Stimulated activated CD4-positive, alpha-beta T cell treated with anti-CD3 and anti-CD28 coated beads, Interleukin-15, amount 100 ng/mL, for 1 hour (primary cell): Measurements from ENCODE around the gene LAMC3.

Source experiments
- DNase-seq, 2 donors: peaks; one replicate each; pipeline ENCODE4 v3.0.0-alpha.2; 2020; ENCODE audit warnings: low read depth in 1 of 2, low spot score in 1 of 2

Gene LAMC3

DNA sequence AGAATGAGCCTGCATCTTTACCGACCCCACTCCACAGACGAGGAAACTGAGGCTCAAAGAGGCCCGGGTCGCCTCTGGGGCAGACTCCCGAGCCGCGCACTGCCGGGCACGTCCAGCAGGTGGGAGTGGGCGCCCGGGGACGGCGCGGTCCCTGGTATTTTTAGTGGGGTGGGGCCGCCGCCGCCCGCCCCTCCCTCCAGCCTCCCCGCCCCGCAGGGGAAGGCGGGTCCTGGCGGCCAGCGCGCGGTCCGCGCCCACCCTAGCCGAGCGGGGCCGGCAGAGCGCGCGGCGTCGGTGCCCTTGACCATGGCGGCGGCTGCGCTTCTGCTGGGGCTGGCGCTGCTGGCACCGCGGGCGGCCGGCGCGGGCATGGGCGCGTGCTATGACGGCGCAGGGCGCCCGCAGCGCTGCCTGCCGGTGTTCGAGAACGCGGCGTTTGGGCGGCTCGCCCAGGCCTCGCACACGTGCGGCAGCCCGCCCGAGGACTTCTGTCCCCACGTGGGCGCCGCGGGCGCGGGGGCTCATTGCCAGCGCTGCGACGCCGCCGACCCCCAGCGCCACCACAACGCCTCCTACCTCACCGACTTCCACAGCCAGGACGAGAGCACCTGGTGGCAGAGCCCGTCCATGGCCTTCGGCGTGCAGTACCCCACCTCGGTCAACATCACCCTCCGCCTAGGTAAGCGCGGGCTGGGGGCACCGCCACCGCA lies at the start of gene LAMC3:
Gene LAMC3 (plus strand): TSS at position 266 of the 710 bp plus-strand sequence. CDS start 41 bp downstream, at position 307.
- no peak for DNase-seq

DNA sequence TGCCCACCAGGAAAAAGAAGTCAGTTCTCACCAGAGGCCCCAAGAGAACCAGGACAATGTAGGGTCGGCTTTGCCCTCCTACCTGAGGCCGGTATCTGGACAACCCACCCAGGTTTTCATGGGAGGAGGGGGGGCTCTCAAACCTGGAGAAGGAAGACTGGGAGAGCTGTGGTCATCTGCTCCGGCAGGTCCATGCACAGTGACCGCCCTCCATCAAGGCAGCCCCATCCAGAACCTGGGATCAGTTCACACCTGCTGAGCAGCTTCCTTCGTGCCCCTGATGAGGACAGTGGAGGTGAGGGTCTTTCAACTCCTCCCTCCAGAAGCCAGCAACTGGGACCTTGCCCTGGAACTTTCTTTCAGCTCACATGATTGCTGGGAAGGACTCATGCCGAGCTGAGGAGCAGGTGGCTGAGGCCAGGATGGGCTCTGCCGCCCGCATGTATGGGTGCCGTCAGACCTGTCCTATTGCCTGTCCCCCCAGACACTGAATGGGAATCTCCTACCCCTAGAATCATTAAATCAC lies 49.1 kb upstream of the LAMC3 start:
- DNase-seq, result no peak

DNA sequence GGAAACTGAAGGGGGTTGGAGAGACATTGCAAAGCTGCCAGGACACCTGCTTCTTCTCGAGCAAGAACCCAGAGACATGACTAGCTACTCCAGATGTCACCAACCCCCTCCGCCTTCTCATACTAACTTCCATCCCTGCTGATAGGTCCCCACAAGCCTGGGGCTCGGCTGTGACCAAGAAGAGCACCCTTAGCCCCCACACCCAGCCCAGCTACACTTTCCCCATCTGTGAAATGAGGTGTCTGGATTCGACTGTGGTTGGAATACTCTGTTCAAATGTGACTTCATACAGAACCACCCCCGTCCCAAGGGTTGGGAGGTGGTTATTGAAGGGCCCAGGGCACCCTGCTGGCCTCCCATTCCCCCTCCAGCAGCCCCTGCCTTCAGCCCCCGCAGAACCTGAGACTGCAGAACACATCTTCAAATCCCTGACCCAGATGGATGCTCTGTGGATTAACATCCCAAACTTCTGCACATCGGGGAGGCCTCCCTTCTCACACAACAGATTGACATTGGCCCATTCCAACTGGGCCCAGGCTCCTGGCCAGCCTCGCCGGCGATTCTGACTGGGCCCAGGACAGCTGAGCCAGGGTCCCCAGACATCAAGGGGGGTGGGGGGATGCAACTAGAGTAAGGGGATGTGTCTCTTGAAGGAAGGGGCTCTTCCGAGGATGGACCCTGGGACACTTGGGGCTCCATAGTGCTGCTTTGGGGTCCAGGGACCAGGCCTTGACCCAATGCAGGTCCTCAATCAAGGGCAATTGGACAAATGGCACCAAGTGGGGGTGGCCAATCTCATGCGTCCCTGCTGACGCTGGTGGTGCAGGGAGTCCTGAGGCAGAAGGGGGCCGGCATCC lies 48.2 kb upstream of the LAMC3 start:
- no peak for DNase-seq

DNA sequence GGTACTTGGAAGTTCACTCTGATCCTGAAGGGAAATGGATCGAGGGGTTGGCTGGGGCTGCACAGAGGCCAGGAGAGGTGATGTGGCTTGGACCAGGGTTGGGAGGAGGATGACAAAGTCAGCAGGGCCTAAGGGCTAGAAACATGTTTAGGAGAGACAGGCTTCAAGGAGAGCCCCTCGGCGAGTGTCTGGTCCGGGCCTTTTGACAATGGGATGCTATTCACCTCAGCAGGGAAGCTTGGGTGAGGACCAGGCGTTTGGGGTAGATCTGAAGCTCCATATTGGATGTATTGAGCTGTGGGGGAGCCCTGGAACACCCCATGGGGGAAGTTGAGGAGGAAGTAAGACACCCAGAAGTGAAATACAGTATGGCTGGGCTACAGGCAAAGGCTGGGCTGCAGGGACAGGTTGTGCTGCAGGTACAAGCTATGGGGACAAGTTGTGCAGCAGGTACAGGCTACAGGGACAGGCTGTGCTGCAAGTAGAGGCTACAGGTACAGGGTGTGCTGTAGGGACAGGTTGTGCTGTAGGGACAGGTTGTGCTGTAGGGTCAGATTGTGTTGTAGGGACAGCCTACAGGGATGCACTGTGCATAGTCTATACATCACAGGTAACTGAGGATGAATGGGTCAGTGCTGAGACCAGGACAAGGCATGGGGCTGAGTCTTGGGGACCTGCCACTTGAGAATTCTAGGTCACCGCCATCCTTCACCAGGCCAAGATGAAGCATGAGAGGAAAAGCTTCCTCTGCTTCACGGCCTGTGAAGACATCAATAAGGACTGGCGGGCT lies 47.3 kb upstream of the LAMC3 start:
- no peak for DNase-seq

DNA sequence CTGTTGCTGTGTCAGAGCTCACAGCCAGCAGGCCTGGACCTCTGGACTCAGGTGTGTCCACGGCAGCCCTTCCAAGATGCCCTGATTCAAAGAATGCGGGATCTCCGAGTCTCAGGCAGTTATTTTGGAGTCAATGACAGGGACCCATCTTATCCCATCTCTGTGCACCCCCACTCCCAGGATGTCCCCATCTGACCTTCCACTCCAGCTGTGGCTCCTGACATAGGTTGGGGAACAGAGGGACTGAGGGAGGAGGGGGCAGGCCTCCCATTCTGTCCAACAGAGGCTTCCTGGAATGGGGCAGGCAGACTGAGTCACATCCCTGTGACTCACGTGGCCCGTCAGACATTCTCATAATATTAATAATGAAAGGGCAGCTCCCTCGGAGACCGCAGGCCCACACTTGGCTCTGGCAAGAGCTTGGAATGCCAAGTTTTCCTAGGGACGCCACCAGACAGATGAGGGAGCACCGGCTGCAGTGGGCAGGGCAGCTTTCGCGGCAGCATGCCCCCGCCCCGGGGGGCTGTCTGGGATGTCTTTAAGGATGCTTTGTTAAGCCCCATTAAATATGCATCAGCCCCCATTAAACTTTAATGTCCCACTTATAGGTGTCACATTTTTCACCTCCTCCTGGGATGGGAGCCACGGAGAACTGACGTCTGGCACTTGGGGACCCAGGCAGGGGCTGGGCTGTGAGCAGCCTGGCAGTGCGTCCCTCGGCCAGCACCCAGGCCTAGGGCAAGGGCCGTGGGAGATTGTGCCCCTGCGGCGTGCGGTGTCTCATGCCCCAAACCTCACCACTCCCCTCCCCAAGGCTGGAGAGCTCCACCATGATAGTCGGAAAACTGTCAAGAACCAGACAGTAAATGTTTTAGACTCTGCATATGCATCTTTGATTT lies 46.3 kb upstream of the LAMC3 start:
- no peak for DNase-seq

DNA sequence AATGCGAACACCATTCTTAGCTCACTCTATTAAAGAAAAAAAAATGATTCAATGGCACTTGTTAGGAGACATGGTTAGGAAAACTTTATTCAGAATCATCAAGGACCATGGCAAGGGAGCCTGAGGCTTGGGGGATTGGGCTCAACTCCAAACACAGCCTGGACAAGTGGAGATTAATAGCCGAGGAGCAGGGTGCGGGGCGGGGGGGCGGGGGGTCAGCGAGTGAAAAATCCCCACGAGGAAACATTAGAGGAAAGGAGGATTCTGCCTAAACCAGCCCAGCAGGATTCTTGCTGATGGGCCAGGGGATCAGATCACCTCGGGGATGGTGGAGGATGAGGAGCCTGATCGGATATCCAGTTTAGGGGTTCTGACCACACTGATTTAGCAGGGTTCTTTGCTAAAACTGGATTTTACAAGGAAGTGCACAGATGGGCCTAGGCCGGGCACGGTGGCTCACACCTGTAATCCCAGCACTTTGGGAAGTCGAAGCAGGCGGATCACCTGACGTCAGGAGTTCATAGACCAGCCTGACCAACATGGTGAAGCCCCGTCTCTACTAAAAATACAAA lies 45.6 kb upstream of the LAMC3 start:
- DNase-seq, result no peak

DNA sequence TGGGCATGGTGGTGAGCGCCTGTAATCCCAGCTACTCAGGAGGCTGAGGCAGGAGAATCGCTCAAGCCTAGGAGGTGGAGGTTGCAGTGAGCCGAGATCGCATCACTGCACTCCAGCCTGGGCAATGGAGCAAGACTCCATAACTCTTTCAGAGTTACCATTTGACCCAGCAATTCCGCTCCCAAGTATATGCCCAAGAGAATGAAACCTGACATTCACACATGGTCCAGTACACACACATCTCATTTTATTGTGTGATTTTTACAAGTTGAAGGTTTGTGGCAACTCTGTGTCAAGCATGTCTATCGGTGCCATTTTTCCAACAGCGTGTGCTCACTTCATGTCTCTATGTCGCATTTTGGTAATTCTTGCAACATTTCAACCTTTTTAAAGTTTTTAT lies 45.1 kb upstream of the LAMC3 start:
- DNase-seq, result no peak

DNA sequence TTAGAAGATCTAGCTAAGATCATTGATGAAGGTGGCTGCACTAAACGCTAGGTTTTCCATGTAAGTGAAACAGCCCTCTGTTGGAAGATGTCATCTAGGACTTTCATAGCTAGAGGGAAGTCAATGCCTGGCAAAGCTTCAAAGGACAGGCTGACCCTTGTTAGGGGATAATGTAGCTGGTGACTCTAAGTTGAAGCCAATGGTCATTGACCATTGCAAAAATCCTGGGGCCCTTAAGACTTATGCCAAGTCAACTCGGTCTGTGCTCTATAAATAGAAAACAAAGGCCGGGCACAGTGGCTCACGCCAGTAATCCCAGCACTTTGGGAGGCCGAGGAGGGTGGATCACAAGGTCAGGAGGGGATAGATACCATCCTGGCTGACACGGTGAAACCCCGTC lies 43.3 kb upstream of the LAMC3 start:
- no peak for DNase-seq

DNA sequence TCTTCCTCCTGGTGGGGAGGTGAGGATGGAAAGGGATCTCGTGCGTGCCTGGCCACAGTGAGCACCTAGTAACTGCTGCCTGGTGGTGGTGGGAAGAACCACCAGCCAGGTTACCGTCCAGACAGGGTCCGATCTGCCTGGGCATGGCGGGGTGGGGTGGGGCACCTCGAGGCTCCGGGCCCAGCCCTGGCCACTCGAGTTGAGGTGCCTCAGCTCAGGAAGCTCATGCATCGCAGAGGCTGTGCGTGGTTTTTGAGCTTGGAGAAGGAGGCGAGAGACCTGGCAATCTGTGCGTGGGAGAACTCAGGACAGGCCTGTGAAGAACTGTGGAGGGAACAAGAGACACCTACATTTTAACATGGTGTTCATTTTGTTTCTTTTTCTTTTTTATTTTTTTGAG lies 38.9 kb upstream of the LAMC3 start:
- no peak for DNase-seq

DNA sequence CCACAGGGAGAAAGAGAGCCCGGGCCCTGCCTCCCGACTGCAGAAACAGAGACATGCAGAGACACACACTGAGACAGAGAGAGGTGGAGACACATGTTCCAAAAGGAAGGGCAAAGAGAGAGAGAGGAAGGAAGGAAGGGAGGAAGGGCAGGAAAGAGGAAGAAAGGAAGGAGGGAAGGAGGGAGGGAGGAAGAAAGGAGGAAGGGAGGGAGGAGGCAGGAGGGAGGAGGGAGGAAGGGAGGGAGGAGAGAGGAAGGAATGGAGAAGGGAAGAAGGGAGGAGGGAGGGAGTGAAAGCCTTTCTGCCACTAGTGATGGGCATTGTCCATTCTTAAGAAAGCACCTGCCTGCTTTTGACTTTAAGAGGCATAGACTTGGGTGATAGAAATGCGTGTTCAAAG lies 38.1 kb upstream of the LAMC3 start:
- DNase-seq, result no peak

DNA sequence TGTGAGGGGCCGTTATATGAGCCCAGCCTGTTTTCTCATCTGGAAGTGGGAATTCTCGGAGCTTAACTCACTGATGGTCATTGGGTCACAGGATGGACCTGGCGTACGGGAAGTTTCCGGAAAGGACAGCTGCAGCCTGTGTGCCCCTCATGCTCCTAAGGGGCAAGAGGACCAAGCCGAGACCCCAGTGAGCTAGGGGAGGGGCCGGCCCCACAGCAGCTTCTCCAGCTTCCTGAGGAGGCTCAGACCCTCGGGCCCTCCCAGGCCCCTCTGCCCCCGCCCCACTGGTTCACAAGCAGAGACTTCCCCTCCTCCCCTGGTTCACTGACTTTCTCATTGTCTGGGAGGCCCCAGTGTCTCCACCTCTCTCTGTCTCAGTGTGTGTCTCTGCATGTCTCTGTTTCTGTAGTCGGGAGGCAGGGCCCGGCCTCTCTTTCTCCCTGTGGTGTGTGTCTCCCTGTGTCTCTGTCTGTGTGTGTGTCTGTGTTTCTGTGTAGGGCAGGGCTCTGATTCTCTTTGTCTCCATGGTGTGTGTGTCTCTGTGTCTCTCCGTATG lies 37.6 kb upstream of the LAMC3 start:
- DNase-seq, result no peak

DNA sequence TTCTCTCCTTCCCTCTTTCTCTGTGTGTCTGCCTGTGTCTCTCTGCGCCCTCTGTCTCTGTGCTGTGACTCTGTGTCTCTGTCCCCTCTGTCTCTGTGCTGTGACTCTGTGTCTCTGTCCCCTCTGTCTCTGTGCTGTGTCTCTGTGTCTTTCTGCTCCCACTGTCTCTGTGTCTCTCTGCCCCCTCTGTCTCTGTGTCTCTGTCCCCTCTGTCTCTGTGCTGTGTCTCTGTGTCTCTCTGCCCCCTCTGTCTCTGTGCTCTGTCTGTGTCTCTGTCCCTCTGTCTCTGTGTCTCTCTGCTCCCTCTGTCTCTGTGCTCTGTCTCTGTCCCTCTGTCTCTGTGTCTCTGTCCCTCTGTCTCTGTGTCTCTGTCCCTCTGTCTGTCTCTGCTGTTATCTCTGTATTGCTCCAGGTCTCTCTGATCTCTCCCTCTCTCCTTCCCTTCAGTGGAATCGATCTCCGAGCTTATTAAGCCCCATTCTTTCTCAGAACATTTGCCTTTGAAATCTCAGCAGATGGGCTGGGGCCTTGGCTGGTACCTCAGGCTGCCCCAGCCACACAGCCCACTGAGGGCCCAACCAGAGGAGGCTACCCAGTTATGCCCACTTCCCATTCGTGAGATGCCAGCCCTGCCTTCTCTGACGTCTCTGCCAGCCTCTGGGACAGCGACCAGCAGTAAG lies 36.6 kb upstream of the LAMC3 start:
- no peak for DNase-seq

DNA sequence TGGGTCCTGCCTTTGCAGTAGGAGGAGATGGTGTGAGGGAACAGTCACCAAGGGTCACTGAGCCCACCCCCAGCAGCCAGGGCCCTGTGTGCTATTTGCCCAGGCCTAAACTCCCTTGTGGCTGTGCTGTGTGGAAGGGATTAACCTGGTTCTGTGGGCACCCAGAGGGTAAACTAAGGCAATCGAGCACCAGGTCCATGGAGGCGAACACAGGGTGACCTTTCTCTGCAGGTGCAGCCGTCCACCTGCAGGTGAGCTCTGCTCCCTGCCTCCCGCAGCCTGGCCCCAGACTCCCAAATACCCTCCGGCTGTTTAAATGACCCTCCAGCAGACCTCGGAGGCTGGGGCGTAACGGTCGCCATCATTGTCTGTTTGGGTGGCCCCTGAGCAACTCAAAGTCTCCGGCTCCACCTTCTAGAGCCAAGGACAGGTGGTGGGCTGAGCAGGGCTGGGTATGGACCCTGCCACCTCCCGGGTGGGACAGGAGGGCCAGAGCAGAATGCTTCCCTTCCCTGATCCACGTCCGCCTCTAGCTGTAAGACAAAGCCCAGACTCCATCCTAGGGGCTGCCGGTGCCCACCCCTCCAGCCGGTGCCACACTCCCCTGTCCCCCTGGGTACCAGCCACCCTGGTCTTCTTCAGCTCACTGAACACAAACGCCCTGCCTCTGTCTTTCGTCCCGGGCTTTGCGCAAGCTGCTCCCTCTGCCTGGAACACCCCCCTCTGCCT lies 35.9 kb upstream of the LAMC3 start:
- no peak for DNase-seq

DNA sequence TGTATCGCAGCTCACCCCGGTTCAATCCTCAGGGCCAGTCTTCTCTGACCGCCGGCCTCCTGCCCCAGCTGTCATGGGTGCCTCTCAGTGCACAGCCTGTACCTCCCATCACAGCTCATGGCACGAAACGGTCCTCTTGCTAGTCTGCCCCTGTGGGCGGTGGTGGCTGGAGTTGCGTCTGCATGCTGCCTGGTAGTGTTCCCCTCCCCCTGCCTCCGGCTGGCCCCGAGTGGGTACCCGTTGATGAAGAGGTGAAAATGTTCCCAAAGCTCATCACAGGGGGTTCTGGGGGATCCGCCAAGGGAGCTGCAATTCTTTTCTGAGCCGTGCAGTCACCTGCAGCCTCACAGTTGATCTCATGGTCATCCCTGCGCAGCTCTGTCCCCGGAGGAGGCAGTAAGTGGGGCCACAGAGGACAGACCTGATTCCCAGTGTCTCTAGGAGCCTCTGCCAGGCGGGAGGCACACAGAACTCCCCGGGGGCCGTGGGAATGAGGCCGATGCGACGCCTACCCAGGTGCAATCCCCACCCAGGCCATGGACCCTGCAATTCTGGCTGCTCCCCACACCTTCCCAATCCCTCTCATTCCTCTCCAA lies 35.2 kb upstream of the LAMC3 start:
- no peak for DNase-seq

DNA sequence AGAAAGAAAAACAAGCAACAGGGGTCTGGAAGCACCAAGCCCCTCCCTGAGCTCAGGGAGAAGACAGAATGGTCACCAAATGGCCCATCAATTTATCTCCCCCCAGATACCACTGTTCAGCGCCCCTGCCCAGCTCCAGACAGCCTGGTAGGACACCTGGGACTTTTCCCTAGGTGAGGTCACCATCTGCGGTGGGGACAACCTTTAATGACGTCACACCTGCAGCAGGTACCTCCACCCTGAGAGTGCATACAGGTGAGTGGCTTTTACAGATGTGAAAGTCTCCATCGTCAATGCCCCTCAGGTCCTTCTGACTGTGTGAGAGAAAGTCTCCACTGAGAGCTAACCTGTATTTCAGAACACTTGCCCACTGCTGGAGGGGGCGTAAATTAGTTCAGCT lies 34.3 kb upstream of the LAMC3 start:
- DNase-seq, result no peak

DNA sequence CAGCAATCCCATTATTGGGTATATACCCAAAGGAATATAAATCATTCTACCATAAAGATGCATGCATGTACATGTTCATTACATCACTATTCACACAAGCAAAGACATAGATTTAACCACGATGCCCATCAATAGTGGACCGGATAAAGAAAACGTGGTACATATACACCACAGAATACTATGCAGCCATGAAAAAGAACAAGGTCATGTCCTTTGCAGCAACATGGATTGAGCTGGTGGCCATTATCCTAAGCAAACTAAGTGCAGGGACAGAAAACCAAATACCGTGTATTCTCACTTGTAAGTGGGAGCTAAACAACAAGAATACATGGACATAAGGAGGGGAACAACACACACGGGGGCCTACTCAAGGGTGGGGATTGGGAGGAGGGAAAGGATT lies 33.8 kb upstream of the LAMC3 start:
- DNase-seq, result no peak

DNA sequence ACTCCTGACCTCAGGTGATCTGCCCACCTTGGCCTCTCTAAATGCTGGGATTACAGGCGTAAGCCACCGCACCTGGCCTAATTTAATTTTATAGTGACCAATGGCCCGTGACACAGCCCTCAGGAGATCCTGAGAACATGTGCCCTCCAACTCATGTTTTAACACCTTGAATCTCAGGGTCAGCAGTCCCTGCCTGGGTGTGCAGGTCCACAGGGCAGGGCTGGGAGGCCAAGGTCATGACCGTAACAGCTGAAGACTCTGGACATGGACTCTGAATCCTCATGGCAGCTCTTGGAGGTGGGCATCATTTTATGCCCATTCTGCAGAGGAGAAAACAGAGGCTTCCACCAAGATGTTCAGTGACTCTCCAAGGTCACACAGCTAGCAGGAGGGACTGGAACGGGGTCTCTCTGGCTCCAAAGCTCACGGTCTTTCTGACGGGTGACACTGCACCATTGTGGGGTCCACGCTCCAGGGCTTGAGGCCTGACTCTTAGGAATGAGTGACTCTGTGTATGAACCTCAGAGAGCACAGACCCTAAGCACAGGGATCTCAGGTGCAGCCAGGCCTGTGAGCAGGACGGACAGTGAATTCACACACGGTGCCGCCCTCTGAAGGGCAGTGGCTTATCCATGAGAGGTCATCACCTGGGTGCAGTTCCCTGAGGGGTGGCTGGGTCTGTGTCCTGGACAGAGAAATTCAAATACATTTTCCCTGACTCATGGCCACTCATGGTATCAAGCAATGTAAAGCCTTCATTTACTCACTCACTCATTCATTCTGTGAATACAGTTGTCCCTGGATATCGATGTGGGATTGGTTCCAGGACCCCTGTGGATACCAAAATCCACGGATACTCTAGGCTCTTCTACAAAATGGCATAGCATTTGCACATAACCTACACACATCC lies 32.8 kb upstream of the LAMC3 start:
- DNase-seq, result no peak
